K562 (cell line): ENCODE measurements around the gene GPD2. TPM values are rescaled to one million over a fixed set of nuclear protein-coding genes. Genes with fewer than 3 reads are reported as not detected.

ENCODE experiments used
- ATAC-seq: fragments of 200-7000 bp; cut with Tn5 transposase; 3 replicates; pipeline ENCODE4 v1.9.1; 2020; ENCODE audit warnings: moderate library complexity
- BruUV-seq: library from RNA; stranded (reverse); fragments of 400-500 nt; replicated peaks from 2 replicates; lab custom pipeline; 2021; lab: Mats Ljungman, UMichigan
- CTCF ChIA-PET: fragments of 300-600 bp; formaldehyde crosslinking; extraction: SDS; loops from one replicate; lab custom pipeline; 2021; ENCODE audit warnings: low intra/inter-chr PET ratio; lab: Yijun Ruan, JAX
- POLR2A ChIA-PET: fragments of 300-600, 350-650 bp; sonication (Branson Sonifier 250); formaldehyde crosslinking; extraction: SDS; loops from one replicate; lab custom pipeline; 2021; ENCODE audit warnings: antibody characterized with exemption, inconsistent platforms; lab: Yijun Ruan, JAX
- DNase-seq, 4 experiments: peaks; one replicate each; pipeline versions ENCODE4 v3.0.0 to v3.0.0-alpha.2; 2011 to 2018; ENCODE audit warnings: low spot score in 3 of 4, mixed read lengths in 3 of 4; ENCODE audit errors: extremely low read depth in 1 of 4
- FAIRE-seq: peaks from 2 replicates; lab custom pipeline; 2011; peaks lifted over from hg19 to GRCh38; lab: Jason Lieb, UNC
- H2AFZ ChIP-seq: 2 replicates; pipeline ENCODE4 v1.6.0; 2011; ENCODE audit warnings: low read depth, low read length, control low read depth, inconsistent platforms
- H3K27ac ChIP-seq: fragments of 200-600 bp; 3 replicates; pipeline ENCODE4 v1.8.0; 2011; ENCODE audit warnings: low read depth, mild to moderate bottlenecking, control low read depth, inconsistent platforms, low read length, moderate library complexity, mixed read lengths; ENCODE audit errors: extremely low read depth
- H3K27me3 ChIP-seq, 2 experiments: fragments of 300-600 bp in 1 of 2; 2 replicates in 1 of 2; 3 replicates in 1 of 2; pipeline versions ENCODE4 v1.6.0 to v1.8.0; 2011; ENCODE audit warnings: inconsistent platforms in 2 of 2, low read length in 2 of 2, mild to moderate bottlenecking in 1 of 2, mixed read lengths in 1 of 2, moderate library complexity in 1 of 2; ENCODE audit not compliant: control insufficient read depth in 2 of 2, insufficient read depth in 2 of 2
- H3K36me3 ChIP-seq: fragments of 300-600 bp; 3 replicates; pipeline ENCODE4 v1.8.0; 2011; ENCODE audit warnings: mild to moderate bottlenecking, low read length, inconsistent platforms; ENCODE audit not compliant: control insufficient read depth, insufficient read depth
- H3K4me1 ChIP-seq, 2 experiments: fragments of 200-600 bp in 1 of 2; replicated peaks in 1 of 2; 2 replicates in 1 of 2; 3 replicates in 1 of 2; pipeline versions ENCODE4 v1.5.1 to v1.8.0; 2011; ENCODE audit warnings: inconsistent platforms in 2 of 2, low read length in 2 of 2, mild to moderate bottlenecking in 1 of 2, mixed read lengths in 1 of 2, moderate library complexity in 1 of 2; ENCODE audit not compliant: control insufficient read depth in 2 of 2, insufficient read depth in 2 of 2
- H3K4me2 ChIP-seq: 2 replicates; pipeline ENCODE4 v1.6.1; 2011; ENCODE audit warnings: low read length, control low read depth, inconsistent platforms, mixed read lengths; ENCODE audit not compliant: insufficient read depth
- H3K4me3 ChIP-seq: fragments of 200-600 bp; sonication (generic), shearing (Covaris generic); 2 replicates; pipeline ENCODE4 v1.5.1; 2016; ENCODE audit warnings: control low read depth, inconsistent platforms
- H3K79me2 ChIP-seq: fragments of 200-600 bp; 3 replicates; pipeline ENCODE4 v1.8.0; 2011; ENCODE audit warnings: low read length, inconsistent platforms; ENCODE audit not compliant: control insufficient read depth, insufficient read depth
- H3K9ac ChIP-seq, 2 experiments: 2 replicates each; pipeline versions ENCODE4 v1.6.0 to v1.6.1; 2011; ENCODE audit warnings: low read depth in 2 of 2, low read length in 2 of 2, control low read depth in 1 of 2, inconsistent platforms in 1 of 2, mild to moderate bottlenecking in 1 of 2, mixed read lengths in 1 of 2; ENCODE audit not compliant: insufficient read depth in 1 of 2
- H3K9me1 ChIP-seq: one replicate; pipeline ENCODE4 v1.6.0; 2011; ENCODE audit warnings: inconsistent platforms, mild to moderate bottlenecking, low read length, moderate library complexity; ENCODE audit not compliant: control insufficient read depth, insufficient read depth
- H3K9me3 ChIP-seq: replicated peaks from 2 replicates; pipeline ENCODE4 v1.5.1; 2011; ENCODE audit warnings: low read depth, low read length, inconsistent platforms; ENCODE audit not compliant: control insufficient read depth, insufficient read depth
- H4K20me1 ChIP-seq: replicated peaks from 2 replicates; pipeline ENCODE4 v1.6.1; 2011; ENCODE audit warnings: low read length, inconsistent platforms, mixed read lengths; ENCODE audit not compliant: control insufficient read depth, insufficient read depth
- BRF2 ChIP-seq: IDR thresholded peaks from 3 replicates; pipeline ENCODE4 v1.6.1; 2011; ENCODE audit warnings: borderline replicate concordance, mild to moderate bottlenecking; ENCODE audit not compliant: insufficient read length, insufficient read depth
- CBFA2T2 ChIP-seq: fragments of 450-650 bp; conservative IDR thresholded peaks from 2 replicates; pipeline ENCODE4 v1.6.1; 2017; ENCODE audit warnings: mild to moderate bottlenecking
- CBFA2T3 ChIP-seq: fragments of 450-650 bp; IDR thresholded peaks from 2 replicates; pipeline ENCODE4 v1.6.1; 2017
- CREM ChIP-seq: IDR thresholded peaks from 2 replicates; pipeline ENCODE4 v1.6.1; 2014; ENCODE audit warnings: antibody characterized with exemption, low read depth
- DDX20 ChIP-seq: fragments of 450-650 bp; IDR thresholded peaks from 2 replicates; pipeline ENCODE4 v1.6.1; 2016; ENCODE audit warnings: missing genetic modification characterization, low read depth, mild to moderate bottlenecking, missing compliant biosample characterization, moderate library complexity
- E2F3 ChIP-seq: fragments of 250-450 bp; sonication (Bioruptor Pico); IDR thresholded peaks from 2 replicates; pipeline ENCODE4 v1.4.0; 2020; ENCODE audit warnings: mild to moderate bottlenecking
- ELF2 ChIP-seq: fragments of 250-450 bp; sonication (Bioruptor Pico); IDR thresholded peaks from 2 replicates; pipeline ENCODE4 v1.5.0; 2021; ENCODE audit warnings: mild to moderate bottlenecking
- ETV5 ChIP-seq: sonication (generic); formaldehyde crosslinking; IDR thresholded peaks from 2 replicates; pipeline ENCODE4 v1.4.0; 2020; ENCODE audit warnings: low read depth, mild to moderate bottlenecking, missing genetic modification reagents
- ETV6 ChIP-seq, 3 experiments: fragments of 150-350 bp in 1 of 3; sonication (generic) in 1 of 3; formaldehyde crosslinking in 1 of 3; IDR thresholded peaks; 2 replicates each; pipeline versions ENCODE4 v1.6.1 to v1.8.0; 2014 to 2022; ENCODE audit warnings: borderline replicate concordance in 2 of 3, low read depth in 2 of 3, antibody characterized with exemption in 1 of 3, low read length in 1 of 3, mild to moderate bottlenecking in 1 of 3, missing genetic modification reagents in 1 of 3
- HMBOX1 ChIP-seq: sonication (generic); IDR thresholded peaks from 2 replicates; pipeline ENCODE4 v1.6.1; 2016
- KDM2B ChIP-seq: fragments of 250-450 bp; sonication (Bioruptor Pico); IDR thresholded peaks from 2 replicates; pipeline ENCODE4 v1.8.0; 2021; ENCODE audit warnings: mild to moderate bottlenecking, moderate library complexity
- MEF2D ChIP-seq: conservative IDR thresholded peaks from 2 replicates; pipeline ENCODE4 v1.6.1; 2016; ENCODE audit warnings: low read depth, missing genetic modification characterization, missing compliant biosample characterization
- POU5F1 ChIP-seq: fragments of 150-350 bp; IDR thresholded peaks from 2 replicates; pipeline ENCODE4 v1.6.1; 2014; ENCODE audit warnings: borderline replicate concordance, low read length, low read depth, mild to moderate bottlenecking; ENCODE audit not compliant: partially characterized antibody
- TAL1 ChIP-seq: fragments of 450-650 bp; IDR thresholded peaks from 2 replicates; pipeline ENCODE4 v1.6.1; 2016; ENCODE audit warnings: mild to moderate bottlenecking
- TFAM ChIP-seq: fragments of 250-450 bp; sonication (Bioruptor Pico); conservative IDR thresholded peaks from 2 replicates; pipeline ENCODE4 v1.5.0; 2021; ENCODE audit warnings: mild to moderate bottlenecking, moderate library complexity
- U2AF2 ChIP-seq: fragments of 200-400 bp; formaldehyde crosslinking; optimal IDR thresholded peaks from 2 replicates; pipeline ENCODE3; 2017; ENCODE audit warnings: low read depth, mild to moderate bottlenecking, low read length
- ZBTB17 ChIP-seq: fragments of 450-650 bp; formaldehyde crosslinking; IDR thresholded peaks from 2 replicates; pipeline ENCODE4 v1.4.0; 2020; ENCODE audit warnings: mild to moderate bottlenecking
- ZNF175 ChIP-seq: fragments of 200-800 bp; sonication (Bioruptor generic); IDR thresholded peaks from 2 replicates; pipeline ENCODE4 v1.6.1; 2016; ENCODE audit warnings: low read depth, mild to moderate bottlenecking, missing genetic modification characterization, missing compliant biosample characterization
- ZNF655 ChIP-seq: fragments of 250-450 bp; sonication (Bioruptor Pico); IDR thresholded peaks from 2 replicates; pipeline ENCODE4 v1.5.0; 2021
- ZNF77 ChIP-seq: fragments of 250-450 bp; sonication (Bioruptor Pico); IDR thresholded peaks from 2 replicates; pipeline ENCODE4 v1.5.0; 2020
- WGBS: fragments of 100-300 bp; shearing (Covaris generic); methylation state at CpG from one replicate; pipeline ENCODE4 v1.1.6; 2016; ENCODE audit warnings: low coverage, mixed read lengths; ENCODE audit not compliant: insufficient coverage; ENCODE audit errors: missing lambda C conversion rate; 5-methylcytosine and 5-hydroxymethylcytosine counted together
- in situ Hi-C: fragments of 300-500 bp; cut with MboI; formaldehyde crosslinking; loops from 4 replicates; pipeline ENCODE4 v1.15.0; 2018; ENCODE audit warnings: inconsistent platforms, mixed read lengths
- intact Hi-C: fragments of 100-400 bp; cut with micrococcal nuclease; formaldehyde crosslinking; loops from 2 replicates; pipeline ENCODE4 v1.14.2; 2022
- polyA plus RNA-seq, 8 experiments: library from polyadenylated mRNA; depleted of rRNA in 4 of 8; stranded (reverse) in 5 of 8; unstranded in 3 of 8; fragments of >200 nt; fragmentation: Nextera tagmentation in 2 of 8; fragmentation: Illumina TruSeq in 1 of 8; extraction: Ambion mirVana in 2 of 8; extraction: Trizol in 1 of 8; gene quantifications; 2 replicates each; pipeline versions ENCODE4 v1.2.1 to v1.2.3, GENCODE V29; 2011 to 2014; ENCODE audit warnings: inconsistent platforms in 1 of 8, missing spikeins in 1 of 8
- total RNA-seq, 7 experiments: library from RNA; depleted of rRNA in 6 of 7; stranded (reverse); fragments of >200 nt in 6 of 7; fragmentation: Illumina TruSeq in 2 of 7; extraction: Trizol in 2 of 7; gene quantifications; 2 replicates each; pipeline versions ENCODE4 v1.2.1 to v1.2.3, GENCODE V29; 2011 to 2021; ENCODE audit warnings: low replicate concordance in 1 of 7

The GPD2 gene
- total and polyA plus RNA-seq, 9 of the 15 experiments (the other 6 are each of a cell fraction or from before 2014, with no cell fraction given): 5.2 to 39.2 (median 19.0) TPM

- TF ChIP-seq HMBOX1: peak; percentile 56; the same call in 1 of the 2 replicates
- TF ChIP-seq ZNF77 (CRISPR knock-in tag): no peak
- TF ChIP-seq KDM2B: no peak
- peak; percentile 27; the same call in 1 of the 2 replicates for TF ChIP-seq TAL1
- no peak for TF ChIP-seq ZBTB17 (CRISPR knock-in tag)
- TF ChIP-seq CBFA2T3: peak; percentile 83
- TF ChIP-seq CBFA2T2: peak; percentile 70
- no peak for TF ChIP-seq ETV5 (CRISPR knock-in tag)
- TF ChIP-seq U2AF2: no peak
- TF ChIP-seq CREM: peak; percentile 46; the same call in 1 of the 2 replicates
- no peak for TF ChIP-seq BRF2
Observed at GRCh38 chr2:156473445-156473844, 37.3 kb downstream of the GPD2 start (continued).

- FAIRE-seq (no peak), DNase-seq (no peak), ATAC-seq (no peak)
- no peak overlapping the region for H3K4me2 ChIP-seq
- H3K36me3 ChIP-seq: 0 out of 3 replicates have a peak, but pooled peaks cover 3% of the 10 kb centered on the region
- no peak overlapping the region for H2AFZ ChIP-seq
- 61% methylated on average over 3 of the region's 3 CpGs for WGBS
- no peak overlapping the region for H3K27ac ChIP-seq
- BruUV-seq: no TSS peak
- no peaks in the 10 kb centered on the region for H3K9me1 ChIP-seq
- no peaks in the 10 kb centered on the region for H4K20me1 ChIP-seq
- in situ Hi-C loops: no loop called here
- intact Hi-C loops: no loop called here
- H3K27me3 ChIP-seq: no peaks in the 10 kb centered on the region
- ChIA-PET CTCF (no interaction called here), POLR2A (no interaction called here)
- no peak overlapping the region for H3K9ac ChIP-seq
- no peaks in the 10 kb centered on the region for H3K9me3 ChIP-seq
- peaks cover 0 to 10% of the 10 kb centered on the region in 2 experiments; a peak in 2 of 5 replicates for H3K4me1 ChIP-seq
- TF ChIP-seq E2F3 (CRISPR knock-in tag) (no peak), DDX20 (tag) (no peak), ELF2 (CRISPR knock-in tag) (no peak), ETV6 (IDR thresholded peaks at IDR 0.05; ENCODE audit: borderline replicate concordance in 1 of 2, low read depth in 2 of 2, low read length in 1 of 2) (no peak), ETV6 (CRISPR knock-in tag; IDR thresholded peaks at IDR 0.05; ENCODE audit: borderline replicate concordance) (no peak), TFAM (CRISPR knock-in tag) (no peak), POU5F1 (no peak), ZNF175 (CRISPR knock-in tag) (no peak), ZNF655 (CRISPR knock-in tag) (no peak), MEF2D (tag) (no peak)
- peaks cover 2% of the 10 kb centered on the region; the same call in 1 of the 3 replicates for H3K79me2 ChIP-seq
- H3K4me3 ChIP-seq: no peak overlapping the region
Observed at GRCh38 chr2:156474401-156474800, 38.2 kb downstream of the GPD2 start.
